NCI-H1417 treated with DMSO at 0.1 percent for 48 hours (cell line): ENCODE results near the gene C12orf56.

Source experiments
- DNase-seq: peaks from one replicate; lab custom pipeline; 2025; lab: John Stamatoyannopoulos, UW

C12orf56 gene, protein sequence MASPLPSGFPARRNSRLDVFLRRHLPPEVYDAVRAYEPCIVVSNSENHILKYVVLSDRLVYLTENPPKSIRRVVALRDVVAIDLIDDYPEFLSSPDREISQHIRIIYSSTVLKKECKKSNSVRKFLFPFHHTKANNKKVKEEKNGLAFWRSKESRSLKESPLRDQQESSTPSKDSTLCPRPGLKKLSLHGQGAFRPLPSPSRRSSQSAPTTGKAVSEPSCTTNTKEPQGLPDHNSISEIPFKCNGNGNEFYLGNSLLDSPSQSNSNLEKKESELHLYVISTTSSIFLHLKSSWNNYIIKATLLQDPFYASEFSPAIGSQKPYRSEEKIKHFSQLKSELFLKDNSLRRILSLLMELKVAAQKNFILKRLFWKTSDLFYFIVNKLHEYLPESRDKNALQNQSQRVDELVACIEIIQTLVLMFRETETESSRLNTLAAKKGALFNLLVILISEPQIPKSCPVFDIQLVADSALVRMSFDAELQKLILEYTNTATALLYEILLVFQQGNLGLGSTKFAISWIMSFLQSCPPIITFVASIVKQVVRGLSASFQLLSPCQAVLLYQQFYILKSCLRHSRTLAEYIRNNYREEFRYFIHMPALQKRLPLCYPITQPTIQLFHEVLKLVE

GRCh38 chr12:64390275-64390851, at the start of gene C12orf56:
C12orf56 (minus strand) TSS chr12:64390758; CDS start chr12:64390565, 193 bp downstream.
- no peak for DNase-seq

DNA sequence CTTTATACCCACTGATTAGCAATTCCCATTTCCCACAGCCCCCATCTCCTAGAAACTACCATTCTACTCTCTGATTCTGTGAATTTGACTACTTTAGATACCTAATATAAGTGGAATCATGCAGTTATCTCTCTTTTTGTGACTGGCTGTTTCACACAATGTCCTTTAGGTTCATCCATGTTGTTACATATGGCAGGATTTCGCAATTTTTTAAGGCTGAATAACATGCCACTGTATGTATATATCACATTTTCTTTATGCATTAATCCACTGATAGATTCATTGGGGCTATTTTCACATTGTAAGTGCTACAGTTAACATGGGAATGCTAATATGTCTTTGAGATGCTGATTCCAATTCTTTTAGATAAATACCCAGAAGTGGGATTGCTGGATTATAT, 49.5 kb upstream of the C12orf56 start:
- no peak for DNase-seq

DNA sequence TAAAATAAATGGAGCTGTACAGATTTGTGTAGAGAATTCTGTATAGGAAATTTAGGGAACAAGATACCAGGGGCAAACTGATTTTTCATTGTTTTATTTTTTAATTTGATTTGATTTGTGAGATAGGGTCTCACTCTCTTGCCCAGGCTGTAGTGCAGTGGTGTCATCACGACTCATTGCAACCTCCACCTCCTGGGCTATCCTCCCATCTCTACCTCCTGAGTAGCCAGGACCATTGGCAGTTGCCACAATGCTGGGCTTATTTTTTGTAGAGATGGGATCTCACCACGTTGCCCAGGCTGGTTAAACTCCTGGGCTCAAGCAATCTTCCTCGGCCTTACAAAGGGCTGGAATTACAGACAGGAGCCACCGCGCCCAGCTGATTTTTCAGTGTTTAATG, 43.4 kb upstream of the C12orf56 start:
- DNase-seq = no peak

GRCh38 chr12:64431791-64432190, 41.2 kb upstream of the C12orf56 start:
- DNase-seq = no peak

DNA sequence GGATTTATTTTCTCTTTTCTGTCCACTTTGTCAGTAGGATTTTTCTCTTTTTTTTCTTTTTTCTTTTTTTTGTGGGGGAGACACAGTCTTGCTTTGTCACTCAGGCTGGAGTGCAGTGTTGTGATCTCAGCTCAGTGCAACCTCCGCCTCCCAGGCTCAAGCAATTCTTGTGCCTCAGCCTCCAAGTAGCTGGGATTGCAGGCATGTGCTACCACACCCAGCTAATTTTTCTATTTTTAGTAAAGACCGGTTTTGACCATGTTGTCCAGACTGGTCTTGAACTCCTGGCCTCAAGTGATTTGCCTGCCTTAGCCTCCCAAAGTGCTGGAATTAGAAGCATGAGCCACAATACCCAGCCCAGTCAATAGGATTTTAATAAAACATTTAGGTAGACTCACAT, 40.3 kb upstream of the C12orf56 start:
- no peak for DNase-seq

- DNase-seq = no peak
These were observed 38.4 kb upstream of the C12orf56 start for GRCh38 chr12:64428956-64429355.

- no peak for DNase-seq
These were observed 37.4 kb upstream of the C12orf56 start for GRCh38 chr12:64427988-64428387.

- no peak for DNase-seq
These were observed 29.1 kb upstream of the C12orf56 start for GRCh38 chr12:64419696-64420095.

DNA sequence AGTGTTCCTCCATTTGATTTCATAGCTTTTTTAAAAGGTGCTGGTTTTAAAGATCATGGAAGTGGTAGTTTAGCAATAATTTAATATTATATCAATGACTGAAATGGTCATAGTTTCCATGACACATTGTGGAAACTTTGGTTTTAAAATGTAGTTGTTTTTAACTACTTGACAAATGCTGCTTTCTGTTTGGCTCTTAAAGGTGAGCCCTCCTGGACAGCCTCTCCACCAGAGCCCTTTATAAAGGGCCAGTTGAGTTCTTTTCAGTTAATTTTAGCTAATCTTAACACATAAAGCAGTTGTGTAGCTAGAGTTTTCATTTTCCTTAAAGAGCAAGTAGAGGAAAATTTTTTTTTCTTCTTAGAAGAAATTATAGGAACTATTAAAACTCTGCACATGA, 27.7 kb upstream of the C12orf56 start:
- DNase-seq = no peak

- DNase-seq = no peak
These were observed 23.3 kb upstream of the C12orf56 start for GRCh38 chr12:64413884-64414283.

DNA sequence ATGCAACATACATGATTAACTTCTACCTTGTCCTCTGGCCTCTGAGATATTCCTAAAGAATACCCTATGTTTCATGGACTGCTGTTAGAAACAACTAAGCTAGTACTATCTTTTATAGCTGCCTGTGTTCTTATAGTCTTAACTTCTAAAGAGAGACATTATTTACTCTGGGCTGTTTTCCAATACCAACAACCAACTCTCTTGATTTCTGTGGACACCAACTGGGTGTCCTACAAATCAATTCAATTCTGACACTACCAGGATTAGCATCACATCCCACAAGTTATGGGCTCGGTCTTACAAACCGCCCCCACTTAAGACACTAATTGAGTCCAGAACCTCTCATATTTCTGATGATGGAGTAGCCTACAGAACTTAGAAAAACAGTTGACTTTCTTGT, 21.9 kb upstream of the C12orf56 start:
- DNase-seq = no peak

- DNase-seq = no peak
These were observed 20.9 kb upstream of the C12orf56 start for GRCh38 chr12:64411427-64411826.

DNA sequence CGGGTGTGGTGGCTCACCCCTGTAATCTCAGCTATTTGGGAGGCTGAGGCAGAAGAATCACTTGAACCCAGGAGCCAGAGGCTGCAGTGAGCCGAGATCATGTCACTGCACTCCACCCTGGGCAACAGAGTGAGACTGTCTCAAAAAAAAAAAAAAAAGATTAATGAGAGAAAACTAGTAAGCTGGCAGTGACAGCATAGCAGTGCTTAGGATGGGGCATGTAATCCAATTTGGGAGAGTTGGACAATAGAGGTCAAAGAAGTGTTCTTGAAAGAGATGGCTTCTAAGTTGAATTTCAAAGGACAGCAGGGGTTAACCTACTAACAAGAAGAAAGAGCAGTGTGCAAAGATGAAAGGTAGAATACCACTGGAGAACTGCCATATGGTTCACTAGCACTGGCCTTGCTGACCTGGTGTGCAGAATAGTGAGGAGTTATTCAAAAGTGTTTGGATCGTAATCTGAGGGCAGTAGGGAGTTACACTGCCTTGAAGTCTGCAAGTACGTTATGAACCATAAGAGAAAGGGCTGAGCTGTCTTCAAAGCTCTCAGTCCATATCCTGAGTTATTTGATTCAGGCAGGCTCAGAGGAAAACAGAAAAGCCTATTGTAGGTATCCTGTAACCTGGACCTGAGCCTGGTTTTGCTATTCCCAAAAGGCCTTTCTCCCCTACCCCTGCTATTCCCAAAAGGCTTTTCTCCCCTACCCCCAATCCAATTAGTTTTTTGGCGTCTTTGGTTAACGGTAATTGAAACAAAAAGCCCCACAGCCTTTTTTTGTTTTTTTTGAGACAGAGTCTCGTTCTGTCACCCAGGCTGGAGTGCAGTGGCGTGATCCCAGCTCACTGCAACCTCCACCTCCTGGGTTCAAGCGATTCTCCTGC, 17.0 kb upstream of the C12orf56 start:
- no peak for DNase-seq

GRCh38 chr12:64404470-64405256, 14.1 kb upstream of the C12orf56 start:
- DNase-seq = no peak

- DNase-seq = peak; percentile 57
These were observed 13.3 kb upstream of the C12orf56 start, which contains the start of gene XPOT for GRCh38 chr12:64403707-64404469. XPOT (plus strand) TSS chr12:64404392; CDS start chr12:64410036, 5,644 bp downstream.

- no peak for DNase-seq
These were observed 11.6 kb upstream of the C12orf56 start for GRCh38 chr12:64402181-64402580.

DNA sequence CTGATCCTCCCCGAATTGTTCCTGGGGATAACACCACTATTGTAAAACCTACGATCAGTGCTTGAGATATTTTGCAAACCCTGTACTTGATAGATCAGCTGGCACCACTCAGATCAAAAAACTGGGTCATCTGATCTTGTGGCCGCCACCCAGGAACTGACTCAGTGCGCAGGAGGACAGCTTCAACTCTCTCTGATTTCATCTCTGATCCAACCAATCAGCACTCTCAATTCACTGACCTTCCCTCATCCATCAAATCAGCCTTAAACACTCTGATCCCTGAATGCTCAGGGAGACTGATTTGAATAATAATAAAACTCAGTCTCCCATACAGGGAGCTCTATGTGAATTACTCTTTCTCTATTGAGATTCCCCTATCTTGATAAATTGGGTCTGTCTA, 9.5 kb upstream of the C12orf56 start:
- DNase-seq = no peak

DNA sequence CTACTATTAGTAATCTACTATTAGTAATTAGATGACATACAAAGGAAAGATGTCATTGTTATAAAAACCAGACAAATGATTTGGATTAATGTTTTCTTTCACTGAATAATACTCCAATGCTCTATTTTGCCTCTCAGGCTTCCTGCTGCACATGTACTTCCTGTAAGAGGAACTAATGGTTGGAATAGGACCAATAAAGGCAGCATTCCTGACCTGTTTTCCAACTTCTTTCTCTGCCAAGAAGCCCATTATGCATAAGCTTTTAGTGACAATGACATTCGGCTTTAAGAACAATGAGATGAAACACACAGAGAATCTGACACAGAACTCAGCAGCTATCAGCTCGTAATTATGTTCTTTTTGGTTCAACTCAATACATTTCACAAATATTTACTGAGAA, 5.2 kb upstream of the C12orf56 start:
- DNase-seq = no peak

DNA sequence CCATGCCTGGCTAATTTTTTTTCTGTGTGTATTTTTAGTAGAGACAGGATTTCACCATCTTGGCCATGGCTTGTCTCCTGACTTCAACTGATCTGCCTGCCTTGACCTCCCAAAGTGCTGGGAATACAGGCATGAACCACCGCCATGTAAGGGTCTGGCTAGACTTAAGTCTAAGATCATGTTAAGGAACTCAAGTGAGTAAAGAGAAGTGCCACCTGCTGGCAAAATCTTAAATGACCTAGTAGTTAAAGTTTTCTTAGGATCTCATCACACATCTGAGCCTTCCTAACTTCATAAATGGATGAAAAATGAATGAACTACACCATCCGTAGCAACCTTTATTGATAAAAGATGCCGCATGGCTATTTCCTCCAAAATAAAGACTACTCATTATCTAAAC, 1.7 kb upstream of the C12orf56 start:
- no peak for DNase-seq

DNA sequence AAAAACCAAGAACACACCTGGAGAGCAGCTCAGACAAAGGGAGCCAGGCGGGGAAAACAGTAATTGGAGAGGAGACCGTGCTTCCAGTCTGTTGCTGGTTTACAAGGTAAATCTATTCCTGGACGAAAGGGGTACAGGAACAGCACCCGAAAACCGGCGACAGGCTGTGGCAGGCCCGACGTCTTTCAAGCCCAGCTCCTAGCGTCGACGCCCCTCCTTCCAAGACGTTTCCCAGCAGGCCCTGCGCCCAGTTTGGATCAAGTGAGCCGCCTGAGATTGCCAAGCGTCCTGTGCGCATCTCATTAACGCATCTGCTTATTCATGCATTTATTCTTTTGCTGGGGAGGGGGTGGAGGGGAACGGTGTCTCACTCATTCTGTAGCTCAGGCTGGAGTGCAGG, 1.4 kb downstream of the C12orf56 start:
- no peak for DNase-seq
